DOHH2 (cell line): ENCODE results near the gene BCORL1.
A peak's percentile ranks its signal among the peaks of the same experiment; 100 is the strongest.

Experiments used
- H3F3A ChIP-seq: fragments of 200-600 bp; sonication (generic), shearing (Covaris generic); 2 replicates; pipeline ENCODE4 v1.6.0; 2016; ENCODE audit warnings: antibody characterized with exemption, mild to moderate bottlenecking; ENCODE audit not compliant: control insufficient read depth, insufficient read depth
- H3K27ac ChIP-seq: fragments of 200-600 bp; sonication (generic); 2 replicates; pipeline ENCODE4 v1.5.1; 2014; ENCODE audit warnings: low read depth, mild to moderate bottlenecking, low read length, moderate library complexity
- H3K27me3 ChIP-seq: fragments of 200-600 bp; sonication (generic); 2 replicates; pipeline ENCODE4 v1.6.1; 2014; ENCODE audit warnings: mild to moderate bottlenecking, low read length, mixed read lengths; ENCODE audit not compliant: control insufficient read depth
- H3K36me3 ChIP-seq: fragments of 200-600 bp; sonication (generic); 2 replicates; pipeline ENCODE4 v1.6.1; 2014; ENCODE audit warnings: mild to moderate bottlenecking, low read length, moderate library complexity, mixed read lengths; ENCODE audit not compliant: control insufficient read depth
- H3K4me1 ChIP-seq: fragments of 200-600 bp; sonication (generic); 2 replicates; pipeline ENCODE4 v1.6.1; 2014; ENCODE audit warnings: mild to moderate bottlenecking, low read length, mixed read lengths; ENCODE audit not compliant: control insufficient read depth
- H3K4me2 ChIP-seq: fragments of 200-600 bp; sonication (generic); 2 replicates; pipeline ENCODE4 v1.6.0; 2014; ENCODE audit warnings: mild to moderate bottlenecking, low read length, moderate library complexity
- H3K4me3 ChIP-seq: fragments of 200-600 bp; sonication (generic); 2 replicates; pipeline ENCODE4 v1.5.1; 2014; ENCODE audit warnings: mild to moderate bottlenecking, low read length, mixed read lengths
- H3K79me2 ChIP-seq: fragments of 200-600 bp; sonication (generic); 2 replicates; pipeline ENCODE4 v1.6.1; 2014; ENCODE audit warnings: mild to moderate bottlenecking, low read length, mixed read lengths; ENCODE audit not compliant: control insufficient read depth
- H3K9me2 ChIP-seq: fragments of 200-600 bp; sonication (generic); replicated peaks from 2 replicates; pipeline ENCODE4 v1.6.1; 2014; ENCODE audit warnings: mild to moderate bottlenecking, low read length, mixed read lengths; ENCODE audit not compliant: control insufficient read depth
- H3K9me3 ChIP-seq: fragments of 200-600 bp; sonication (generic); 2 replicates; pipeline ENCODE4 v1.6.1; 2014; ENCODE audit warnings: antibody characterized with exemption, low read length, mixed read lengths; ENCODE audit not compliant: control insufficient read depth, insufficient read depth
- H4K20me1 ChIP-seq: fragments of 200-600 bp; sonication (generic); 2 replicates; pipeline ENCODE4 v1.6.0; 2014; ENCODE audit warnings: low read depth, mild to moderate bottlenecking, antibody characterized with exemption, low read length, moderate library complexity; ENCODE audit not compliant: control insufficient read depth, insufficient read depth
- CTCF ChIP-seq: fragments of 200-600 bp; sonication (generic); IDR thresholded peaks from one replicate; pipeline ENCODE4 v1.5.1; 2014; ENCODE audit warnings: antibody characterized with exemption, mild to moderate bottlenecking, low read depth, low read length; ENCODE audit not compliant: poor library complexity, severe bottlenecking
- EZH2phosphoT487 ChIP-seq: fragments of 200-600 bp; sonication (generic); IDR thresholded peaks from 2 replicates; pipeline ENCODE4 v1.6.1; 2017; ENCODE audit warnings: borderline replicate concordance, mild to moderate bottlenecking, antibody characterized with exemption, low read length, moderate library complexity, mixed read lengths

The BCORL1 gene

GRCh38 chrX:130072345-130072740, 89.9 kb downstream of the BCORL1 start:
- no peaks in the 10 kb centered on the region for H3K79me2 ChIP-seq
- no peak overlapping the region for H3K27ac ChIP-seq
- peaks cover 19% of the 10 kb centered on the region for H3K36me3 ChIP-seq
- no peaks in the 10 kb centered on the region for H3K4me1 ChIP-seq
- no peaks in the 10 kb centered on the region for H3K9me2 ChIP-seq
- H3K4me2 ChIP-seq: no peak overlapping the region
- no peak for TF ChIP-seq EZH2phosphoT487
- no peak for TF ChIP-seq CTCF
- no peak overlapping the region for H3K4me3 ChIP-seq
- H4K20me1 ChIP-seq: no peaks in the 10 kb centered on the region
- H3K27me3 ChIP-seq: no peaks in the 10 kb centered on the region
- no peaks in the 10 kb centered on the region for H3K9me3 ChIP-seq
- no peaks in the 10 kb centered on the region for H3F3A ChIP-seq

- no peaks in the 10 kb centered on the region for H3K4me1 ChIP-seq
- no peaks in the 10 kb centered on the region for H3K27me3 ChIP-seq
- no peaks in the 10 kb centered on the region for H3K9me3 ChIP-seq
- H3K36me3 ChIP-seq: peaks cover 20% of the 10 kb centered on the region
- no peak overlapping the region for H3K4me2 ChIP-seq
- H3K27ac ChIP-seq: no peak overlapping the region
- no peaks in the 10 kb centered on the region for H3K9me2 ChIP-seq
- H4K20me1 ChIP-seq: no peaks in the 10 kb centered on the region
- H3K4me3 ChIP-seq: no peak overlapping the region
- TF ChIP-seq EZH2phosphoT487 (no peak), CTCF (no peak)
- H3K79me2 ChIP-seq: peaks cover 6% of the 10 kb centered on the region
- no peaks in the 10 kb centered on the region for H3F3A ChIP-seq
These were observed 93.3 kb downstream of the BCORL1 start for GRCh38 chrX:130075777-130076176.

- peaks cover 7% of the 10 kb centered on the region for H3F3A ChIP-seq
- no peaks in the 10 kb centered on the region for H3K27me3 ChIP-seq
- H3K9me3 ChIP-seq: no peaks in the 10 kb centered on the region
- H3K4me3 ChIP-seq: no peak overlapping the region
- H3K79me2 ChIP-seq: peaks cover 30% of the 10 kb centered on the region
- H3K4me2 ChIP-seq: no peak overlapping the region
- H3K4me1 ChIP-seq: peaks cover 36% of the 10 kb centered on the region
- H3K9me2 ChIP-seq: no peaks in the 10 kb centered on the region
- H3K27ac ChIP-seq: no peak overlapping the region
- no peak for TF ChIP-seq EZH2phosphoT487
- peak; percentile 64 for TF ChIP-seq CTCF
- peaks cover 14% of the 10 kb centered on the region for H3K36me3 ChIP-seq
- no peaks in the 10 kb centered on the region for H4K20me1 ChIP-seq
These were observed 97.5 kb downstream of the BCORL1 start for GRCh38 chrX:130079824-130080406.
